Testis (tissue), 2 donors: ENCODE measurements around the gene OR51B5.

Experiments
- POLR2A ChIP-seq: fragments of 450-650 bp; IDR thresholded peaks from one replicate; pipeline ENCODE4 v1.6.1; 2017; ENCODE audit warnings: antibody characterized with exemption, mild to moderate bottlenecking, moderate library complexity
- TF ChIP-seq, protein P1 (sequence below), 3 experiments: fragments of 450-650 bp in 2 of 3; fragments of 200-600 bp in 1 of 3; sonication (generic) in 1 of 3; IDR thresholded peaks; one replicate each; pipeline ENCODE4 v1.5.1; 2016 to 2019; ENCODE audit warnings: antibody characterized with exemption in 3 of 3, mild to moderate bottlenecking in 2 of 3, moderate library complexity in 1 of 3

GRCh38 chr11:5367448-5368074 is 24.2 kb upstream of the OR51B5 start:
- TF ChIP-seq POLR2A, result no peak
- TF ChIP-seq, protein P1, sequence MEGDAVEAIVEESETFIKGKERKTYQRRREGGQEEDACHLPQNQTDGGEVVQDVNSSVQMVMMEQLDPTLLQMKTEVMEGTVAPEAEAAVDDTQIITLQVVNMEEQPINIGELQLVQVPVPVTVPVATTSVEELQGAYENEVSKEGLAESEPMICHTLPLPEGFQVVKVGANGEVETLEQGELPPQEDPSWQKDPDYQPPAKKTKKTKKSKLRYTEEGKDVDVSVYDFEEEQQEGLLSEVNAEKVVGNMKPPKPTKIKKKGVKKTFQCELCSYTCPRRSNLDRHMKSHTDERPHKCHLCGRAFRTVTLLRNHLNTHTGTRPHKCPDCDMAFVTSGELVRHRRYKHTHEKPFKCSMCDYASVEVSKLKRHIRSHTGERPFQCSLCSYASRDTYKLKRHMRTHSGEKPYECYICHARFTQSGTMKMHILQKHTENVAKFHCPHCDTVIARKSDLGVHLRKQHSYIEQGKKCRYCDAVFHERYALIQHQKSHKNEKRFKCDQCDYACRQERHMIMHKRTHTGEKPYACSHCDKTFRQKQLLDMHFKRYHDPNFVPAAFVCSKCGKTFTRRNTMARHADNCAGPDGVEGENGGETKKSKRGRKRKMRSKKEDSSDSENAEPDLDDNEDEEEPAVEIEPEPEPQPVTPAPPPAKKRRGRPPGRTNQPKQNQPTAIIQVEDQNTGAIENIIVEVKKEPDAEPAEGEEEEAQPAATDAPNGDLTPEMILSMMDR (IDR thresholded peaks at IDR 0.05), result no peak
